Erythroblast (primary cell): Measurements from ENCODE around the gene RPS3.

Experiments
- GATA1 ChIP-seq: IDR thresholded peaks from 2 replicates; pipeline ENCODE4 v1.6.1; 2011; ENCODE audit warnings: low read depth, mild to moderate bottlenecking, control low read depth, low read length, moderate library complexity
- POLR2A ChIP-seq: IDR thresholded peaks from 2 replicates; pipeline ENCODE4 v1.6.1; 2011; ENCODE audit warnings: mild to moderate bottlenecking, low read length

- TF ChIP-seq POLR2A: peak; percentile 98
- TF ChIP-seq GATA1: no peak
Measured at GRCh38 chr11:75399344-75400145, at the start of gene RPS3.
